Measurements from ENCODE around the gene OARD1.

OARD1 gene

DNA sequence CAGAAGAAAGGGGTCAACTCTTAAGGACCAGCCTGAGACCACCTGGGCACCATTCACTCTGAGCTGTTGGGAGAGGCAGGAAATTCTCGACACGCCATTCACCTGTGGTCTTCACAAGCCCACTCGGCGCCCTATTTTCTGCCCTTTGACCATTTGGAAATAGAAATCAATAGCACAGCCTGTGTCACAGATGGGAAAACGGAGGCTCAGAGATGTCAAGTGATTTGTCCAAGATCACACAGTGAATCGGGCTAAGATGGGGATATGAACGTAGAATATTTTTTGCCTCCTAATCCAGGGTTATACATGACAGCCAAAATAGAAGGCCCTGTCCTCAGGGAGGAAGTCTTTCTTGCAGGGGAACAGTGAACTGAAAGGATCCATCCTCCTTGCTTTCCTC is 22.2 kb downstream of the OARD1 start:
- Histone ChIP-seq H2BK15ac (ENCODE audit: low read depth, poor library complexity, severe bottlenecking) (no peak overlapping the region), H3K23ac (ENCODE audit: low read length in 2 of 2) (no peak overlapping the region)

DNA sequence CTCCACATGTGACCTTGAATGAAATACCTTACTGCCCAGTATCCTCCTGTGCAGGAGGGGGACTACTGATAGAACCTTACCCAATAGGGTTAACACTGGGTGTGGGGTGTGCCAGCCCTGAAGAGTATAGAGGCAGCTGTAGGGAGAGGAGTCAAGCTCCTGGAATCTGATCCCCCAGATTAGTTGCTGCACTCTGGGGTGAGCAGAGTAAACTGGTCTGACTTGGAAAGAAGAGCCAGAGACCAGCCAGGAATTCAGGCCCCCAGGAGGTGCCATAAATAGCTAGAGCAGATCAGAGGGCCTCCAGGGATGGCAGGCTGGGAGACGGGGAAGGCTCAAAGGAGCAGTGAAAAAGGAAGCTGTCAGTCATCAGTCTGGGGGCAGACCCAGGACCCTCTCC is 22.6 kb downstream of the OARD1 start:
- Histone ChIP-seq H3K14ac (ENCODE audit: low read length in 2 of 2) (no peak overlapping the region), H2BK120ac (ENCODE audit: low read depth, low read length) (no peak overlapping the region), H3K9ac (ENCODE audit: low read length) (no peak overlapping the region), H3K18ac (ENCODE audit: low read depth in 1 of 2, low read length in 2 of 2) (no peak overlapping the region), H4K91ac (ENCODE audit: low read length) (no peak overlapping the region), H3K27ac (ENCODE audit: low read length, poor library complexity, severe bottlenecking) (no peak overlapping the region), H3K27me3 (ENCODE audit: control insufficient read depth in 1 of 2, insufficient read depth in 1 of 2, low read length in 2 of 2) (peaks cover 0 to 7% of the 10 kb centered on the region in 2 experiments), H3K23ac (ENCODE audit: low read length in 2 of 2) (no peak overlapping the region), H3K4ac (ENCODE audit: low read depth in 1 of 2, low read length in 2 of 2) (no peak overlapping the region), H3K4me3 (ENCODE audit: insufficient read depth in 1 of 2, low read depth in 1 of 2, low read length in 2 of 2) (no peak overlapping the region), H3K4me1 (ENCODE audit: control insufficient read depth, insufficient read depth, low read depth, low read length) (peaks cover 5% of the 10 kb centered on the region), H3K36me3 (ENCODE audit: control insufficient read depth in 1 of 2, insufficient read depth in 2 of 2, low read depth in 1 of 2, low read length in 2 of 2) (no peaks in the 10 kb centered on the region), H2BK12ac (ENCODE audit: low read length in 2 of 2) (no peak overlapping the region), H4K8ac (ENCODE audit: low read length) (no peak overlapping the region), H2AFZ (ENCODE audit: low read depth, low read length) (no peak overlapping the region), H3K9me3 (ENCODE audit: control insufficient read depth, low read length) (no peaks in the 10 kb centered on the region), H2AK5ac (ENCODE audit: low read length, severe bottlenecking) (no peak overlapping the region), H2BK5ac (ENCODE audit: low read depth, low read length, poor library complexity, severe bottlenecking) (no peak overlapping the region), H3K79me1 (replicated peaks; ENCODE audit: low read length, poor library complexity, severe bottlenecking) (no peaks in the 10 kb centered on the region), H3K4me2 (ENCODE audit: low read length, poor library complexity, severe bottlenecking) (no peak overlapping the region), H2BK15ac (ENCODE audit: low read depth, poor library complexity, severe bottlenecking) (no peak overlapping the region)
- 38% methylated on average over 1 of the region's 1 CpG for WGBS
- DNase-seq, result no peak

More for the DNA sequence above, 22.2 kb downstream of the OARD1 start:
- Histone ChIP-seq H4K8ac (ENCODE audit: low read length) (no peak overlapping the region), H4K91ac (ENCODE audit: low read length) (no peak overlapping the region), H3K4ac (ENCODE audit: low read depth in 1 of 2, low read length in 2 of 2) (no peak overlapping the region), H3K9me3 (ENCODE audit: control insufficient read depth, low read length) (no peaks in the 10 kb centered on the region), H3K9ac (ENCODE audit: low read length) (no peak overlapping the region), H3K27me3 (ENCODE audit: control insufficient read depth in 1 of 2, insufficient read depth in 1 of 2, low read length in 2 of 2) (peaks cover 0 to 10% of the 10 kb centered on the region in 2 experiments), H3K79me1 (replicated peaks; ENCODE audit: low read length, poor library complexity, severe bottlenecking) (no peaks in the 10 kb centered on the region), H3K27ac (ENCODE audit: low read length, poor library complexity, severe bottlenecking) (no peak overlapping the region), H2BK12ac (ENCODE audit: low read length in 2 of 2) (no peak overlapping the region), H2BK5ac (ENCODE audit: low read depth, low read length, poor library complexity, severe bottlenecking) (no peak overlapping the region), H3K18ac (ENCODE audit: low read depth in 1 of 2, low read length in 2 of 2) (no peak overlapping the region), H2AFZ (ENCODE audit: low read depth, low read length) (no peak overlapping the region), H2AK5ac (ENCODE audit: low read length, severe bottlenecking) (no peak overlapping the region), H3K36me3 (ENCODE audit: control insufficient read depth in 1 of 2, insufficient read depth in 2 of 2, low read depth in 1 of 2, low read length in 2 of 2) (no peaks in the 10 kb centered on the region), H3K4me1 (ENCODE audit: control insufficient read depth, insufficient read depth, low read depth, low read length) (peaks cover 5% of the 10 kb centered on the region), H2BK120ac (ENCODE audit: low read depth, low read length) (no peak overlapping the region), H3K14ac (ENCODE audit: low read length in 2 of 2) (no peak overlapping the region), H3K4me3 (ENCODE audit: insufficient read depth in 1 of 2, low read depth in 1 of 2, low read length in 2 of 2) (no peak overlapping the region), H3K4me2 (ENCODE audit: low read length, poor library complexity, severe bottlenecking) (no peak overlapping the region)
- no peak for DNase-seq
- WGBS, result 78% methylated on average over 5 of the region's 7 CpGs

DNA sequence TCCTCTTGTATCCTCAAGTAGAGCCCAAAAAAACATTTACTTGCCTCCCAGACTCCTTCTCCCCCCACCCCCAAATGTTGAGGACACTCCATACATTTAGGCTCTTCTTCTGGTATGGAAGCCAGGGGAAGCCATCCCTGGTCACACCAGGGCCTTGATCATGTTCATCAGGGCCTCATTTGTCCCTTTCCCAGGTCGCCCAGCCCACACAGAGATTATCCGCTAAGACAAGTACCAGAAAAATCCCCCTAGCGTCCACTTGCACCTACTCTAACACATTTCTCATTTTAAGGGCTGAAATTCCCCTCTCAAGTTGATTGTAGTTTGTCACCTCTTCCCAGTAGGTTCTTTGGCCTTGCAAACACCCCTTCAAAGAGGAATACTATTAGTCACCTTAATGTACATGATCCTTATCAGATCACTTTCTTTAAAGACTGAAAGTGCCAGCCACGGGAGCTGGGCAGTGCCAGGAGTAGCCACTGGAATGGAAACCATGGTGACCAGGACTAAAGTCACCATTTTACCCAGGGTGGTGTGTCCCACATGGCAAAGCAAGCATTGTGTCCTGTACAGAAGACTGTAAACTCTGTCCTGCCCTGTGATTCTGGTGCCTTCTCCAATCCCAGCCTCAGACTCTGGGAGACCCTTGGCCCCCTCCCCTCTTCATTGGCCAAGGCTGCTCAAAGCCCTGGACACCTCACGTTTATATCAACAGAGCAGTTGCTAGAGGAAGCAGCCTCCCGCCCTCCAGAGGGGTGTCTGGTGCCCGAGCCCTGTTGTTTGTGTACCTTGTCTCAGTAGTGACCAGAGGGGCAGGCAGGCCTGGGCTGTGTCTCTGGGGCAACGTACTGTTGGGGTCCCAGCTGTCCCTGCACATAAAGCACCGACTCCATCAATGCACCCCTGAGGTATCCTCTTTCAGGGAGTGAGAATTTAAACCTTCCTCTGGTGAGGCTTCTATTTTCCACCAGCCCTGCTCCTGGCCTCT is 24.1 kb downstream of the OARD1 start:
- Histone ChIP-seq H3K23ac (ENCODE audit: low read length in 2 of 2) (peak overlapping the region in 1 of 2 experiments; percentile 15), H2BK15ac (ENCODE audit: low read depth, poor library complexity, severe bottlenecking) (no peak overlapping the region)

DNA sequence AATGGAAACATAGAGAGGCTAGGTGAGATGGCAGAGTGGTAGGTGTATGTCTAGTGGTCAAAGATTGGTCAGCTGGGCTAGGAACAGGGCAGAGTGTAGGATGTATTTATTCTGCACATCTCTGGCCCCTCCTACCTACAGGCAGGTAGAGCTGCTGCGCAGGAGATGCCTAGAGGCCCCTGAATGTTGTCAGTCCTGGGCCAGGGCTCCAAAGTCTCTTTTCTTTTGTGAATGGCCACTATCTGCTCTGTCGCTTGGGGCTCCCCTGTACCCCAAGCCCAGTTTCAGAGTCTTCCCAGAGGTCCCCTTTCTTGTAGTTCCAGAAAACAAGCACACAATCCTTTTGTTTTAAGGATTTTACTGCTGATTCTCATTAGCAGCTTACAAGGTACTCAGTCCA is 24.9 kb downstream of the OARD1 start:
- DNase-seq, result no peak
- H3K4ac ChIP-seq (ENCODE audit: low read depth in 1 of 2, low read length in 2 of 2), result no peak overlapping the region
- H3K4me3 ChIP-seq (ENCODE audit: insufficient read depth in 1 of 2, low read depth in 1 of 2, low read length in 2 of 2), result no peak overlapping the region
- H3K27me3 ChIP-seq (ENCODE audit: control insufficient read depth in 1 of 2, insufficient read depth in 1 of 2, low read length in 2 of 2), result peaks cover 0 to 4% of the 10 kb centered on the region in 2 experiments
- H3K79me1 ChIP-seq (replicated peaks; ENCODE audit: low read length, poor library complexity, severe bottlenecking), result no peaks in the 10 kb centered on the region
- no peak overlapping the region for H2BK12ac ChIP-seq (ENCODE audit: low read length in 2 of 2)
- no peak overlapping the region for H2BK15ac ChIP-seq (ENCODE audit: low read depth, poor library complexity, severe bottlenecking)
- H4K91ac ChIP-seq (ENCODE audit: low read length), result no peak overlapping the region
- no peak overlapping the region for H3K14ac ChIP-seq (ENCODE audit: low read length in 2 of 2)
- H3K18ac ChIP-seq (ENCODE audit: low read depth in 1 of 2, low read length in 2 of 2), result no peak overlapping the region
- WGBS, result 96% methylated on average over 2 of the region's 2 CpGs
- H2BK120ac ChIP-seq (ENCODE audit: low read depth, low read length), result no peak overlapping the region
- no peak overlapping the region for H4K8ac ChIP-seq (ENCODE audit: low read length)
- H3K4me2 ChIP-seq (ENCODE audit: low read length, poor library complexity, severe bottlenecking), result no peak overlapping the region
- H3K9me3 ChIP-seq (ENCODE audit: control insufficient read depth, low read length), result no peaks in the 10 kb centered on the region
- H3K23ac ChIP-seq (ENCODE audit: low read length in 2 of 2), result no peak overlapping the region
- no peak overlapping the region for H2AFZ ChIP-seq (ENCODE audit: low read depth, low read length)
- peaks cover 11% of the 10 kb centered on the region for H3K4me1 ChIP-seq (ENCODE audit: control insufficient read depth, insufficient read depth, low read depth, low read length)
- no peak overlapping the region for H3K27ac ChIP-seq (ENCODE audit: low read length, poor library complexity, severe bottlenecking)
- H2AK5ac ChIP-seq (ENCODE audit: low read length, severe bottlenecking), result no peak overlapping the region
- no peaks in the 10 kb centered on the region for H3K36me3 ChIP-seq (ENCODE audit: control insufficient read depth in 1 of 2, insufficient read depth in 2 of 2, low read depth in 1 of 2, low read length in 2 of 2)
- H2BK5ac ChIP-seq (ENCODE audit: low read depth, low read length, poor library complexity, severe bottlenecking), result no peak overlapping the region
- H3K9ac ChIP-seq (ENCODE audit: low read length), result no peak overlapping the region

More for the DNA sequence above, 24.1 kb downstream of the OARD1 start:
- Histone ChIP-seq H3K9ac (ENCODE audit: low read length) (no peak overlapping the region), H3K4me1 (ENCODE audit: control insufficient read depth, insufficient read depth, low read depth, low read length) (peaks cover 5% of the 10 kb centered on the region), H2BK120ac (ENCODE audit: low read depth, low read length) (no peak overlapping the region), H3K4me3 (ENCODE audit: insufficient read depth in 1 of 2, low read depth in 1 of 2, low read length in 2 of 2) (no peak overlapping the region), H4K91ac (ENCODE audit: low read length) (no peak overlapping the region), H3K18ac (ENCODE audit: low read depth in 1 of 2, low read length in 2 of 2) (no peak overlapping the region), H4K8ac (ENCODE audit: low read length) (no peak overlapping the region), H3K27me3 (ENCODE audit: control insufficient read depth in 1 of 2, insufficient read depth in 1 of 2, low read length in 2 of 2) (peaks cover 0 to 4% of the 10 kb centered on the region in 2 experiments), H2BK12ac (ENCODE audit: low read length in 2 of 2) (no peak overlapping the region), H3K14ac (ENCODE audit: low read length in 2 of 2) (no peak overlapping the region), H3K9me3 (ENCODE audit: control insufficient read depth, low read length) (no peaks in the 10 kb centered on the region), H3K4ac (ENCODE audit: low read depth in 1 of 2, low read length in 2 of 2) (no peak overlapping the region), H2AFZ (ENCODE audit: low read depth, low read length) (no peak overlapping the region), H3K79me1 (replicated peaks; ENCODE audit: low read length, poor library complexity, severe bottlenecking) (no peaks in the 10 kb centered on the region), H2AK5ac (ENCODE audit: low read length, severe bottlenecking) (no peak overlapping the region), H3K27ac (ENCODE audit: low read length, poor library complexity, severe bottlenecking) (no peak overlapping the region), H3K4me2 (ENCODE audit: low read length, poor library complexity, severe bottlenecking) (no peak overlapping the region), H2BK5ac (ENCODE audit: low read depth, low read length, poor library complexity, severe bottlenecking) (no peak overlapping the region), H3K36me3 (ENCODE audit: control insufficient read depth in 1 of 2, insufficient read depth in 2 of 2, low read depth in 1 of 2, low read length in 2 of 2) (no peaks in the 10 kb centered on the region)
- 75% methylated on average over 9 of the region's 9 CpGs for WGBS
- no peak for DNase-seq
